Subcutaneous adipose tissue (tissue), 4 donors: ENCODE data around the gene NR6A1. TPM values are rescaled to one million over a fixed set of nuclear protein-coding genes. Genes with fewer than 3 reads are reported as not detected.

ENCODE experiments used
- CTCF ChIP-seq: fragments of 450-650 bp; IDR thresholded peaks from one replicate; pipeline ENCODE4 v1.5.1; 2016; ENCODE audit warnings: low read depth, mild to moderate bottlenecking, control low read depth, antibody characterized with exemption, moderate library complexity
- total RNA-seq, 4 donors: library from RNA; depleted of rRNA; stranded (reverse); fragments of >200 nt; gene quantifications; one replicate each; pipeline ENCODE4 v1.1.0, GENCODE V29; 2016

The NR6A1 gene
- total RNA-seq, 4 donors from 2014 or later = 0.65 to 4.4 (median 1.6) TPM

GRCh38 chr9:124510650-124511425 is 260.3 kb downstream of the NR6A1 start:
- TF ChIP-seq CTCF = no peak

GRCh38 chr9:124507880-124508423 is 263.2 kb downstream of the NR6A1 start:
- no peak for TF ChIP-seq CTCF

- TF ChIP-seq CTCF = no peak
Measured at GRCh38 chr9:124506931-124507879, 263.9 kb downstream of the NR6A1 start, which contains the start of gene NR5A1. Gene NR5A1, minus strand, starts transcription at chr9:124507399. Its CDS starts 4,004 bp downstream, at chr9:124503395.

- TF ChIP-seq CTCF = no peak
Measured at GRCh38 chr9:124506433-124506832, 264.7 kb downstream of the NR6A1 start.

- no peak for TF ChIP-seq CTCF
Measured at GRCh38 chr9:124505901-124506346, 265.2 kb downstream of the NR6A1 start.

- TF ChIP-seq CTCF = no peak
Measured at GRCh38 chr9:124505006-124505900, 265.9 kb downstream of the NR6A1 start.
